GM19328 (cell line): ENCODE data around the gene ZNF695.
"Not testable (repeated sequence)": the region's sequence is repeated elsewhere in the genome, so short reads cannot be mapped to it uniquely, and the experiment has no call there.

Experiments
- ATAC-seq: cut with Tn5 transposase; IDR thresholded peaks from one replicate; pipeline ENCODE4 v1.9.1; 2021; ENCODE audit warnings: mild to moderate bottlenecking, moderate library complexity; ENCODE audit not compliant: unreplicated experiment

Gene ZNF695

DNA sequence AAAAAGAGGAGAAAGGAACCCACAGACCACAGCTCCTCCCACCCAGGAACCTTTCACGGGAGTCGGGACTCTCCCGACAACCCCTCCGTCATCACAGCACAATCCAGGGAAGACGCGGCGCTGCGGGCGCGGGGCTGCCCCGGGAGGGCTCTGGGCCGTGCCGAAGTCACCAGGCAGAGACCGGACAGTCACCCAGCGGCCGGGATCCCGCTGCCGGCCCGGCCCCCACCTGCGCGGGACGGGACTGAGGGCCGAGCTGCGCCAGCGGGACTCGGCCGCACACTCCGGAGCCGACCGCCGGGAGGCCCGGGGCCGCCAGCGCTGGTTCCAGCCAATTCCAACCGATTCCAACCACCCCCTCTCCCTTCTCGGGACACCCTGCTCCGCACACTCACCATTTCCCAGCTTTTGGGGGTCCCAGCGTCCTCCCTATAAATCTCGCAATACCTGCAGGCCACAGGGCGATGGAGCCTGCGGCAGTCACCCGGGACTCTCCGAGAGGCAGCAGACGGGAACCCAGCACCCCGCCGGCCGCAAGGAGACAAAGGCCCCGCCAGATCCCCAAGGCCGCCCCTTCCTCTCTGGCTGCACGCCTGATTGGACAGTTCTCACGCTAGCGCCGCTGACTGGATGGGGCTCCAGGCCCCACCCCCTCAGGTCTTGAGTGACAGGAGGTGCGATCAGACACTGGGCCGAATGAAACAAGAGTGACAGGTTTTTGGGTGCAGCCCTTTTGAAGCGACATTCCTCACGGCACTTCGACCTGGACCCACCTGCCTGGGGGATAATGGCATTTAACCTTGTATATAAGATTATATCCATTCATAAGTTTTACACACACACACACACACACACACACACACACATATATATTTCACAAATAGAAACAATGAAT, at the start of gene ZNF695:
TSS of gene ZNF695 (minus strand) at position 547 of the 895 bp plus-strand sequence. CDS start at position 398, 149 bp downstream.
- peak; percentile 89 for ATAC-seq

DNA sequence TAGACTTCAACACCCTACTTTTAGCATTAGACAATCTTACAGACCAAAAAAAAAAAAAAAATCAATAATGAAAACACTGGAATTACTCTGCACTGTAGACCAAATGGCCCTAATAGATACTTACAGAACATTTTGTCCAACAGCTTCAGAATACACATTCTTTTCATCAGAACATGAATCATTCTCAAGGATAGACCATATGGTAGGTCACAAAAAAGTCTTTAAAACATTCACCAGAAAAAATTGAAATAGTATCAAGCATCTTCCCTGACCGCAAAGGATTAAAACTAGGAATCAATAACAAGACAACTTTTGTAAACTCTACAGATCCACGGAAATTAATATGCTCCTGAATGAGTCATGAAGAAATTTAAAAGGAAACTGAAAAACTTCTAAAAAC, 48.2 kb upstream of the ZNF695 start:
- no peak for ATAC-seq

DNA sequence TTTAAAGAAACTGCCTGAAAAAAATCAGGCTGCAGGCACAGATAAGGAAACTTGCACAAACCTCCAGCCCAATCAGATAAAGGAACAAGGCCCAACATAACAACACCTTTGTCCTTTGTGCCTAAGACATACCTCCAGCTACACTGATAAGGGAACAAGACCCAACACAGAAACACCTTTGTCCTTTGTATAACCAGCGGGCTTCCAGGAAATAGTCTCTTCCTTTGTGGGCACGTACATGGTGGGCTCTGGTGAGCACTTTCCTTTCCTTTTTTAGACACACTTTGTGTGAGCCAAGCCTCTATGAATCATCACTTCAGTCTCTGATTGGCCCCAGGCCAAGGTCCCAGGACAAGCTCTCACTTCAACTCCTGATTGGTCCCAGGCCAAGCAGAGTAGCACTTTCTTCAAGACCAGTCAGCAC, 47.1 kb upstream of the ZNF695 start:
- no peak for ATAC-seq

DNA sequence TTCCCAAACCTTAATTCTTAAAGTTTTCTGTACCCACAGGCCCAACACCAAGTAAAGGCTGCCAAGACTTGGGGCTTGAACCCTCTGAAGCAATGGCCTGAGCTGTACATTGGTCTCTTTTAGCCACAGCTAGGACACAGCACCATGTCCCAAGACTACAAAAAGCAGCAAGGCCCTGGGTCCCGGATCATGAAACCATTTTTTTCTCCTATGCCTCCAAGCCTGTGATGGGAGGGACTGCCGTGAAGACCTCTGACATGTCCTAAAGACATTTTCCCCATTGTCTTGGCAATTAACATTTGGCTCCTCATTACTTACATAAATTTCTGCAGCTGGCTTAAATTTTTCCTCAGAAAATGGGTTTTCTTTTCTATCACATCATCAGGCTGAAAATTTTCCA, 39.8 kb upstream of the ZNF695 start:
- no peak for ATAC-seq

DNA sequence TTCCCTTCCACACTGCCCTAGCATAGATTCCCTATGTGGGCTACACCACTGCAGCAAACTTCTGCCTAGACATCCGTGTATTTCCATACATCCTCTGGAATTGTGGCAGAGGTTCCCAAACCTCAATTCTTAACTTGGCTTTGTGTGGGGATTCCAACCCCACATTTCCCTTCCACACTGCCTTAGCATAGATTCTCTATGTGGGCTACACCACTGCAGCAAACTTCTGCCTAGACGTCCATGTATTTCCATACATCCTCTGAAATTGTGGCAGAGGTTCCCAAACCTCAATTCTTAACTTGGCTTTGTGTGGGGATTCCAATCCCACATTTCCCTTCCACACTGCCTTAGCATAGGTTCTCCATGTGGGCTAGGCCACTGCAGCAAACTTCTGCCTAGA, 39.4 kb upstream of the ZNF695 start:
- ATAC-seq, result no peak

DNA sequence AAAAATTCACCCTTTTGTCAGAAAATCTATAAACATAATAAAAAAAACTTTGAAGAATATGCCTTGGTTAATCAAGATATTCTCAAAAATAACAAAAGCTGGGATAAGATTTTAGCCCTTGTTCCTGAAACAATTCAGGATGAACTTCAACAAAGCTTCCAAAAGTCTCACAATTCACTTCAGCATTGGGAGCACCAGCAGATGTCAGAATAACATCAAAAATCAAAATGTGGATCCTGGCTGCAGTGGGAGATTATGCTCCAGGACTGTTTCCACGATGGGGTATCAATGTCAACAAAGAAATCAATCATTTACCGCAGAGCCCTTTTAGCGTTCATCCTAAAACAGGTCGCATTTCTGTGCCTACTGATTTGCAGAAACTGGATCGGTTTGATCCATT, 35.5 kb upstream of the ZNF695 start:
- no peak for ATAC-seq

DNA sequence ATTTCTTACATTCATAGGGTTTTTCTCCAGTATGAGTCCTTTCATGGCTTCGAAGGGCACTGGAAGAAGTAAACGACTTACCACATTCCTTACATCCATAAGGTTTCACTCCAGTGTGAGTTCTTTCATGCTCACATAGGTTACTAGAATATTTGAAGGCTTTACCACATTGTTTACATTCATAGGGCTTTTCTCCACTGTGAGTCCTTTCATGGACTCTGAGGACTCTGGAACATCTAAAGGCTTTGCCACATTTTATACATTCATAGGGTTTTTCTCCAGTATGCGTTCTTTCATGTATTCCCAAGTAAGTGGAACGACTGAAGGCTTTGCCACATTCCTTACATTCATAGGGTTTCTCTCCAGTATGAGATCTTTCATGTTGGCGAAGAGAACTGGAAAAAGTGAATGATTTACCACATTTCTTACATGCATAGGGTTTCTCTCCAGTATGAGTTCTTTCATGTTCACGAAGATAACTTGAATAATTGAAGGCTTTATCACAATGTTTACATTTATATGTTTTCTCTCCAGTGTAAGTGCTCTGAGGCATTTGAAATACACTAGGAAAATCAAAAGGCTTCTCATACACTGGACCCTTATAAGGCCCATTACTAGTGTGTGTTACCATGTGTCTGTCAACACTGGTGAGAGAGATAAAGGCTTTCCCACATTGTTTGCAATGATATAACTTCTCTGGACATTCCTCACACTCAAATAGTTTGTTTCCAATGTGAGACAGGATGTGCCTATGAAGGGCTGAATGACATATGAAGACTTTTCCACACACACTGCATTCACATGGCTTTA, 29.9 kb upstream of the ZNF695 start:
- no peak for ATAC-seq

DNA sequence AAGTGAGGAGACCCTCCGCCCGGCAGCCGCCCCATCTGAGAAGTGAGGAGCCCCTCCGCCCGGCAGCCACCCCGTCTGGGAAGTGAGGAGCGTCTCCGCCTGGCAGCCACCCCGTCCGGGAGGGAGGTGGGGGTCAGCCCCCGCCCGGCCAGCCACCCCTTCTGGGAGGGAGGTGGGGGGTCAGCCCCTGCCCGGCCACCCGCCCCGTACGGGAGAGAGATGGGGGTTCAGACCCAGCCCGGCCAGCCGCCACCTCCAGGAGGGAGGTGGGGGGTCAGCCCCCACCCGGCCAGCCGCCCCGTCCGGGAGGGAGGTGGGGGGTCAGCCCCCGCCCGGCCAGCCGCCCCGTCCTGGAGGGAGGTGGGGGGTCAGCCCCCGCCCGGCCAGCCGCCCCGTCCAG, 24.4 kb upstream of the ZNF695 start:
- ATAC-seq, result not testable (repeated sequence)

DNA sequence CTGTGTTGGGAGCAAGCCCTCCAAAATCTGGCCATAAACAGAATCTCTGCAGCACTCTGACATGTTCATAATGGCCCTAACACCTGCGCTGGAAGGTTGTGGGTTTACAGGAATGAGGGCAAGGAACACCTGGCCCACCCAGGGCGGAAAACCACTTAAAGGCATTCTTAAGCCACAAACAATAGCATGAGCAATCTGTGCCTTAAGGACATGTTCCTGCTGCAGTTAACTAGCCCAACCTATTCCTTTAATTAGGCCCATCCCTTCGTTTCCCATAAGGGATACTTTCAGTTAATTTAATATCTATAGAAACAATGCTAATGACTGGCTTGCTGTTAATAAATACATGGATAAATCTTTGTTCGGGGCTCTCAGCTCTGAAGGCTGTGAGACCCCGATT, 16.8 kb upstream of the ZNF695 start:
- not testable (repeated sequence) for ATAC-seq

DNA sequence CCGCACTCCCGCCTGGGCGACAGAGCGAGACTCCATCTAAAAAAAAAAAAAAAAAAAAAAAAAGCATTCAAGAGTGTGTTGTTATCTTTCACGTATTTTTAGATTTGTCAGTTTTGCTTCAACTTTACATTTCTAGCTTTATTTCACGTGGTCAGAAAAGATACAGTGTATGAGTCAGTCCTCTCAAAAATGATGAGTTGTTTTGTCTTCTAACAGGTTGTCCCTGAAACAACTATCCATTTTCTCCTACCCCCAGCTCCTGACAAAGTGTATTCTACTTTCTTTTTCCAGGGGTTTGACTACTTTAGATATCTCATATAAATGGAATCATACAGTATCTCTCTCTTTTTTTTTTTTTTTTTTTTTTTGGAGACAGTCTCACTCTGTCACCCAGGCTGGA, 5.5 kb upstream of the ZNF695 start:
- no peak for ATAC-seq

DNA sequence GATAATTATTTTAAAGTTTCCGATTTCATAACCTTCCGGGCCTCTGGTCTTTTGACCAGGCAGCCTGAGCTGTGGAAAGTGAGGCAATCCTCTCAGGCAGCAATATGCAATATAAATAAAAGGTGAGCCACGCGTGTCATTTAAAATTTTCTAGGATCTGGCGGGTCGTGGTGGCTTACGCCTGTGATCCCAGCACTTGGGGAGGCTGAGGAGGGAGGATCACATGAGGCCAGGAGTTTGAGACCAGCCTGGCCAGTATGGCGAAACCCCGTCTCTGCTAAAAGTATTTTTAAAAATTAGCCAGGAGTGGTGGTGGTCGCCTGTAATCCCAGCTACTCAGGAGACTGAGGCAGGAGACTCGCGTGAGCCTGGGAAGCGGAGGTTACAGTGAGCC, 546 bp upstream of the ZNF695 start:
- no peak for ATAC-seq

DNA sequence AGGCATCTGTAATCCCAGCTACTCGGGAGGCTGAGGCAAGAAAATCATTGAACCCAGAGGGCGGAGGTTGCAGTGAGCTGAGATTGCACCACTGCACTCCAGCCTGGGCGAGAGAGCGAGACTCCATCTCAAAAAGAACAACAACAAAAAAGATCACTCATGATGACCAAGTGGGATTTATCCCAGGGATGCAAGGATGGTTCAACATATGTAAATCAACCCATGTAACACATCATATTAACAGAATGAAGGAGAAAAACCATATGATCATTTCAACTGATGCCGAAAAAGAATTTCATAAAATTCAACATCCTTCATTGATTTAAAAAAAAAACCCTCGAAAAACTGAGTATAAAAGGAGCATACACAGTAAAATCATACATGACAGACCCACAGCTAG, 3.8 kb downstream of the ZNF695 start:
- not testable (repeated sequence) for ATAC-seq

DNA sequence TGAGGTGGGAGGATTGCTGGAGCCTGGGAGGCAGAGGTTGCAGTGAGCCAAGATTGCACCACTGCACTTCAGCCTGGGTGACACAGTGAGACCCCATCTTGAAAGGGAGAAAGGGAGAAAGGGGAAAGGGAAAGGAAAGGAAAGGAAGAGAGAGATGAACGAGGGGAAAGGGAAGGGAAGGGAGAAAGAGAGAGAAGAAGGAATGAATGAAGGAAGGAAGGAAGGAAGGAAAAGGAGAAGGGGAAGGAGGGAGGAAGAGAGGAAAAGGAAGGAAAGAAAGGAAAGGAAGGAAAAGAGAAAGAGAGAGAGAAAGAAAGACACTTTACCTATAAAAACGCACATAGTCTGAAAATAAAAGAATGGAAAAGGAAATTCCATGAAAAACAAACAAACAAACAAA, 18.0 kb downstream of the ZNF695 start:
- ATAC-seq, result no peak

DNA sequence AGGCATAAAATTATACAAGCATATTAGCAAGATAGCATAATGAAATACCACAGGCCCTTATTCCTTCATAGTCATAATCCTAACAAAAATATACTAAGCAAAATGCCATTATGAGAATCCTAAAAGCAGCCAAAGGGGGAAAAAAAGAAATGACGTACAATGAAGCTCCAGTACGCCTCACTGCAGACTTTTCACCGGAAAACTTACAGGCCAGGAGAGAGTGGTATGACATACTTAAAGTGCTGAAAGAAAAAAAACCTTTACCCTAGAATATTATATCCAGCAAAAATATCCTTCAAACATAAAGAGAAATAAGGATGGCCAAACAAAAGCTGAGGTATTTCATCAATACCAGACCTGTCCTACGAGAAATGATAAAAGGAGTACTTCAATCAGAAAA, 19.5 kb downstream of the ZNF695 start:
- no peak for ATAC-seq

DNA sequence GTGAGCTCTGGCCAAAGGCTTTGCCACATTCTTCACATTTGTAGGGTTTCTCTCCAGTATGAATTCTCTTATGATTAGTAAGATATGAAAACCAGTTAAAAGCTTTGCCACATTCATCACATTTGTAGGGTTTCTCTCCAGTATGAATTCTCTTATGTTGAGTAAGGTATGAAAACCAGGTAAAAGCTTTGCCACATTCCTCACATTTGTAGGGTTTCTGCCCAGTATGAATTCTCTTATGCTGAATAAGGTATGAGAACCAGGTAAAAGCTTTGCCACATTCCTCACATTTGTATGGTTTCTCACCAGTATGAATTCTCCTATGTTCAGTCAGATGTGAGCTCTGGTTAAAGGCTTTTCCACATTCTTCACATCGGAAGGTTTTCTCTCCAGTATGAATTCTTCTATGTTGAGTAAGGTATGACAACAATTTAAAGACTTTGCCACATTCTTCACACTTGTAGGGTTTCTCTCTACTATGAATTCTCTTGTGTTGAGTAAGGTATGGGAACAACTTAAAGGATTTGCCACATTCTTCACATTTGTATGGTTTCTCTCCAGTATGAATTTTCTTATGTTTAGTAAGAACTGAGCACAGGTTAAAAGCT, 20.7 kb downstream of the ZNF695 start:
- ATAC-seq, result no peak

DNA sequence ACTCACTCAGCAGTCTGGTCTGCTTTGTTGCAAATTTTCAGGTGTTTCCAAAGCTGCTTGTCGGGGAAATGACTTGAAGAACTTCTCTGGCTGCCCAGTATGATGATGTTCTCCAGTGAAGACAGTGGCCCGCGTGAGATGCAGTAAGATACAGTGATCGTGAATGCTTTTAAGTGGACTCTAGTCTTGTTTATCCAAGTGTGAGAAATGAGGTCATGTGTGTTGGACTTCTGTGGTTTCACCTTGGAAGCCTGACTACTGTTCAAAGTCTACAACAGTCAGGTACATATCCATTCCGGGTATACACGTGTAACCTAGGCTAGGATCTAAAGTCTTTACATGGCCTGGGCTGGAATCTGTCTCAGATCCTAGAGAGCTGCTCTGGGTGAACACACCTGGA, 29.1 kb downstream of the ZNF695 start:
- ATAC-seq, result no peak

DNA sequence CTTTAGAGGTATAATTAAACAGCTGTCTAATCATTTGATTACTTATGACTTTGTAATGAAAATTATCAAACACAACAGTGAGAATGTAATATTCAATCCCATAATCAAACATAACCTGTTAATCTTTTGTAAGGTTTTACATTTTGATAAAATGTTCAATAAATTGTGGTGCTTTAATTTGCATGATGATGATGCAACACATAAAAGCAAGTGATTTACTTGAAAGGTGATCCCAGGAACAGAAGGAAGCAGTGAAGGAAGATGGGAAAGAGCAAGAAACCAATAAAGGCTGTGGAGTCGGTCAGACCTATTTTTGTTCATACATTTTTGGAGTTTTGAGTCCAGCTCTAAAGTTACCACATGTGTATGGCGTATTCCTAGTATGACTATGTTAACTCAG, 29.6 kb downstream of the ZNF695 start:
- no peak for ATAC-seq

DNA sequence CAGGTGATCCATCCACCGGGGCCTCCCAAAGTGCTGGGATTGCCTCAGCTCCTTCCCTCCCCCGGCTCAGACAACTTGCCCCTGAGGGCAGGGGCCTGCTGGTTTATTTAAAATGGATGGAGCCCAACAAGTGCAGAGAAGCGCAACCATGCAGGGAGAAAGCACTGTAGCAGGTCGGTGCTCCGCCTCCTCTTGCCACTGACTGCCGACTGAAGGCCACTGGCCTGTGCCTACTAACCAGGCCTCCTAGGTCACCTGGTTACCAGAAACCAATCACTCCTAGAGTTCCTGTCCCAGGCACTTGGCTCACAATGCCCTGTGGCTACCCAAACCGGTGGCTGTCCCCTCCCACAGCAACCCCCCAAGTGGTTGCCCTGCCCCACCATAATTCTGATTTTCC, 35.9 kb downstream of the ZNF695 start:
- no peak for ATAC-seq

DNA sequence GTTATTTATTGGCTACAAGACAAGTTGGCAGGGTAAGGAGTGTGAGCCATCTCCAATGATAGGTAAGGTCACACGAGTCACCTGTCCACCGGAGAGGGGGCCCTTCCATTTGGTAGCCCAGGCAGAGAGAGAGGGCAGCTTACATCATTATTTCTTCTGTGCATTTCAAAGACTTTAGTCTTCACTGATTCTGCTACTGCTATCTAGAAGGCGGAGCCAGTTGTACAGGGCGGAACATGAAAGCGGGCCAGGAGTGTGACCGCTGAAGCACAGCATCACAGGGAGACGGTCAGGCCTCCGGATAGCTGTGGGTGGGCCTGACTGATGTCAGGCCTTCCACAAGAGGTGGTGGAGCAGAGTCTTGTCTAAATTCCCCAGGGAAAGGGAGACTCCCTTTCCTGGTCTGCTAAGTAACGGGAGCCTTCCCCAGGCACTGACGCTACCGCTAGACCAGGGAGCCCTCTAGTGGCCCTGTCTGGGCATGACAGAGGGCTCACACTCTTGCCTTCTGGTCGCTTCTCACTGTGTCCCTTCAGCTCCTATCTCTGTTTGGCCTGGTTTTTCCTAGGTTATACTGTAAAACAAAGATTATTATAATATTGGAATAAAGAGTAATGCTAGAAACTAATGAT, 36.7 kb downstream of the ZNF695 start:
- no peak for ATAC-seq

DNA sequence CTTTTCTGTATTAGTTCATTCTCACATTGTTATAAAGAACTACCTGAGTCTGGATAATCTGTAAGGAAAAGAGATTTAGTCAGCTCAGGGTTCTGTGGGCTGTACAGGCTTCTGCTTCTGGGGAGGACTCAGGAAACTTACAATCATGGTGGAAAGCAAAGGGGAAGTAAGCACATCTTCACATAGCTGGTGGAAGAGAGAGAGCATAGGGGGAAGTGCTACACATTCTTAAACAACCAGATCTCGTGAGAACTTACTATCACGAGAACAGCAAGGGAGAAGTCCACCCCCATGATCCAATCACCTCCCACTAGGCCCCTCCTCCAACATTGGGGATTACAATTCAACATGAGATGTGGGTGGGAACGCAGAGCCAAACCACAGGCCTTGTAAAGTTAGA, 38.2 kb downstream of the ZNF695 start:
- no peak for ATAC-seq

DNA sequence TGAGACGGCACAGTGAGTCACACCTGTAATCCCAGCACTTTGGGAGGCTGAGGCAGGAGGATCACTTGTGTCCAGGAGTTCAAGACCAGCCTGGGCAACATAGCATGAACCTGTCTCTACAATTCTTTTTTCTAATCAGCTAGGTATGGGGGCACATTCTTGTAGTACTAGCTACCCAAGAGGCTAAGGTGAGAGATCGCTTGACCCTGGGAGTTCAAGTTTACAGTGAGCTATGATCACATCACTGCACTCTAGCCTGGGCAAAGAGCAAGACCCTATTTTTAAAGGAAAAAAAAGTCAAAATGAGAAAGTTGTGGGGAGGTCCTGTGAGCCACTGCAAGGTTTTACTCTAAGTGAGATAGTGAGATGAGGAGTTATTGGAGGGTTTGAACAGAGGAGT, 41.4 kb downstream of the ZNF695 start:
- ATAC-seq, result no peak
